ENCODE measurements around the gene UNC80.

UNC80 gene

DNA sequence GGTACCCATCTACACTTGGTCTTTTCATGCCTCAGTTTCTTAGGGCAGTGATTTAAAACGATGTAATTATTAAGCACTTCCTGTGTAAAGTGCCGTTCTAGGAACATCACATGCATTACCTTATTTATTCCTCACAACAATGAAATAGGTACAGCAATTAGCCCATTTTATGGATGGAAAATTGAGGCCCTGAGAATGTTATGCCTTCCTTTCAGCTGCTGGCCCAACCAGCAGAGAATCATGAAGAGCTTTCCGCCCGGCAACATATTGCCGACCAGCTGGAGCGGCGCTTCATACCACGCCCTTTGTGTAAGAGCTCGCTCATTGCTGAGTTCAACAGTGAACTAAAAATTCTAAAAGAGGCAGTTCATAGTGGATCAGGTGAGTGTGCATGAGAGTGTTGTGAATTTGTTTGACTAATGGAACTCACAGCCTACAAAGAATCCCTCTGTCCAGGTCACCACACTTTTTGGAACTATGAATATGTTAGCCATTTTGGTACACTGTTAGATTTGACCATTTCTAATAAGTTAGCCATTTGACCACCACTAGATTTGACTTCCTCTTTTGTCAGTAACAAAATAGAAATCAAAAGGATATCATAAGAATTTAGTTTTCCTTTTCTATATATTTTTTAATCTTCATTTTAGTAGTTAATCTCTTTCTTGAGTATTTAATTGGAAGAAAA is 205.2 kb downstream of the UNC80 start:
- Histone ChIP-seq H3K4me2 (ENCODE audit: low read depth, low read length, poor library complexity, severe bottlenecking) (no peak overlapping the region), H3K79me2 (ENCODE audit: insufficient read depth, low read length) (no peaks in the 10 kb centered on the region), H4K20me1 (ENCODE audit: low read depth, low read length) (no peaks in the 10 kb centered on the region), H3K9me2 (replicated peaks; ENCODE audit: insufficient read depth, low read length) (no peaks in the 10 kb centered on the region), H3K27me3 (ENCODE audit: low read length) (no peaks in the 10 kb centered on the region), H3K9ac (ENCODE audit: low read length) (no peak overlapping the region), H3K4me3 (ENCODE audit: insufficient read depth, low read length, poor library complexity, severe bottlenecking) (no peak overlapping the region), H2AFZ (ENCODE audit: low read depth, low read length, severe bottlenecking) (no peak overlapping the region), H3K36me3 (ENCODE audit: low read length) (no peaks in the 10 kb centered on the region), H3K27ac (ENCODE audit: low read depth, low read length) (no peak overlapping the region), H3K9me3 (ENCODE audit: insufficient read depth, low read length) (no peaks in the 10 kb centered on the region), H3F3A (ENCODE audit: insufficient read depth) (no peaks in the 10 kb centered on the region)
- no peak for TF ChIP-seq EZH2phosphoT487 (conservative IDR thresholded peaks at IDR 0.05; ENCODE audit: low read length)
- TF ChIP-seq, protein P1, sequence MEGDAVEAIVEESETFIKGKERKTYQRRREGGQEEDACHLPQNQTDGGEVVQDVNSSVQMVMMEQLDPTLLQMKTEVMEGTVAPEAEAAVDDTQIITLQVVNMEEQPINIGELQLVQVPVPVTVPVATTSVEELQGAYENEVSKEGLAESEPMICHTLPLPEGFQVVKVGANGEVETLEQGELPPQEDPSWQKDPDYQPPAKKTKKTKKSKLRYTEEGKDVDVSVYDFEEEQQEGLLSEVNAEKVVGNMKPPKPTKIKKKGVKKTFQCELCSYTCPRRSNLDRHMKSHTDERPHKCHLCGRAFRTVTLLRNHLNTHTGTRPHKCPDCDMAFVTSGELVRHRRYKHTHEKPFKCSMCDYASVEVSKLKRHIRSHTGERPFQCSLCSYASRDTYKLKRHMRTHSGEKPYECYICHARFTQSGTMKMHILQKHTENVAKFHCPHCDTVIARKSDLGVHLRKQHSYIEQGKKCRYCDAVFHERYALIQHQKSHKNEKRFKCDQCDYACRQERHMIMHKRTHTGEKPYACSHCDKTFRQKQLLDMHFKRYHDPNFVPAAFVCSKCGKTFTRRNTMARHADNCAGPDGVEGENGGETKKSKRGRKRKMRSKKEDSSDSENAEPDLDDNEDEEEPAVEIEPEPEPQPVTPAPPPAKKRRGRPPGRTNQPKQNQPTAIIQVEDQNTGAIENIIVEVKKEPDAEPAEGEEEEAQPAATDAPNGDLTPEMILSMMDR (IDR thresholded peaks at IDR 0.05; ENCODE audit: insufficient read depth, low read length, poor library complexity, severe bottlenecking) = no peak

GRCh38 chr2:209977386-209978239 is 206.0 kb downstream of the UNC80 start:
- Histone ChIP-seq H3F3A (ENCODE audit: insufficient read depth) (no peaks in the 10 kb centered on the region), H4K20me1 (ENCODE audit: low read depth, low read length) (no peaks in the 10 kb centered on the region), H3K4me3 (ENCODE audit: insufficient read depth, low read length, poor library complexity, severe bottlenecking) (no peak overlapping the region), H3K9me3 (ENCODE audit: insufficient read depth, low read length) (no peaks in the 10 kb centered on the region), H3K9me2 (replicated peaks; ENCODE audit: insufficient read depth, low read length) (no peaks in the 10 kb centered on the region), H3K27me3 (ENCODE audit: low read length) (no peaks in the 10 kb centered on the region), H3K36me3 (ENCODE audit: low read length) (no peaks in the 10 kb centered on the region), H3K79me2 (ENCODE audit: insufficient read depth, low read length) (no peaks in the 10 kb centered on the region), H2AFZ (ENCODE audit: low read depth, low read length, severe bottlenecking) (no peak overlapping the region), H3K4me2 (ENCODE audit: low read depth, low read length, poor library complexity, severe bottlenecking) (no peak overlapping the region), H3K9ac (ENCODE audit: low read length) (no peak overlapping the region), H3K27ac (ENCODE audit: low read depth, low read length) (no peak overlapping the region)
- no peak for TF ChIP-seq EZH2phosphoT487 (conservative IDR thresholded peaks at IDR 0.05; ENCODE audit: low read length)
- TF ChIP-seq, protein P1 (IDR thresholded peaks at IDR 0.05; ENCODE audit: insufficient read depth, low read length, poor library complexity, severe bottlenecking) = peak; percentile 49

DNA sequence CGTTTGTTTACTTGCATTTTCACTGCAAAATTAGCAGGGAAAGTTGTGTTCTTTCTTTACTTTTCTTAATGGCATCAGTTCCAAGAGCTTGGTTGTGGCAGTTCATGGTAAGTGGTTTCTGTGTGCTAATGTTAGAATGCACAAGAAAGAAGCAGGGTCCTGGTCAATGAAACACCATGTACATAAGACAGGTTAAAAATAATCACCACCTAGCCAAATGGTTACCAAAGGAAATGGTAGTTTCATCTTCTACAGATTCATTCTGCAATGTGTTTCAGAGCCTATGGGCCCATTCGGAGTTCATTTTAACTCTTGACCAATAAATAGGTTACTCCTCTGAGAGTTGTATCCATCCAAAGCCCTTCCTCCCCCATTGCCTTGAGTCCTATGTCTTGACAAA is 212.7 kb downstream of the UNC80 start:
- Histone ChIP-seq H3K4me3 (ENCODE audit: insufficient read depth, low read length, poor library complexity, severe bottlenecking) (no peak overlapping the region), H3K4me2 (ENCODE audit: low read depth, low read length, poor library complexity, severe bottlenecking) (no peak overlapping the region), H2AFZ (ENCODE audit: low read depth, low read length, severe bottlenecking) (no peak overlapping the region), H3K9me2 (replicated peaks; ENCODE audit: insufficient read depth, low read length) (no peaks in the 10 kb centered on the region), H3K79me2 (ENCODE audit: insufficient read depth, low read length) (no peaks in the 10 kb centered on the region), H4K20me1 (ENCODE audit: low read depth, low read length) (no peaks in the 10 kb centered on the region), H3K9me3 (ENCODE audit: insufficient read depth, low read length) (no peaks in the 10 kb centered on the region), H3K27ac (ENCODE audit: low read depth, low read length) (no peak overlapping the region), H3K27me3 (ENCODE audit: low read length) (no peaks in the 10 kb centered on the region), H3K9ac (ENCODE audit: low read length) (no peak overlapping the region), H3F3A (ENCODE audit: insufficient read depth) (no peaks in the 10 kb centered on the region), H3K36me3 (ENCODE audit: low read length) (no peaks in the 10 kb centered on the region)
- TF ChIP-seq EZH2phosphoT487 (conservative IDR thresholded peaks at IDR 0.05; ENCODE audit: low read length) = no peak
- TF ChIP-seq, protein P1 (IDR thresholded peaks at IDR 0.05; ENCODE audit: insufficient read depth, low read length, poor library complexity, severe bottlenecking) = no peak

Data from SU-DHL-6 (cell line).